ENCODE results near the gene FZR1. TPM values are rescaled to one million over a fixed set of nuclear protein-coding genes. Genes with fewer than 3 reads are reported as not detected.

Gene FZR1
- total RNA-seq, 1 donor from 2014 or later, result 53.9 TPM

DNA sequence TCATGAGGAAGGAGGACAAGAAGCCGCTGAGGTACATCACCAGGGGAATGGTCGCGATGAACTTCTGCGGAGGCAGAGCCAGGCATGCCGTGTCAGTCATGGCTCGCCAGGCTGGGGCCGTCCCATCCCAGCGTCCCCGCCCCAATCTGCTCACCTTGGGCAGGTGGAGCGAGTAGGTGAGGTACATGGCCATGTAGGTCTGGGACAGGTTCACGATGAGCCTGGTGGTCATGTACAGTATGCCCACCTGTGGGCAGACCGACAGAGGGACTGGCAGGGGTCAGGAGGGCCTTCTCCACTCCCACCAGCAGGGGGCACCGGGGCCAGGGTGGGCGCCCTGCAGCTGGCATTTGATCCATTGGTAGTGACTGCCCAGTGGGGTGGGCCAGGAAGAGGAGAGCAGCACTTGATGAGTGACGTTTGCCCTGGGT is 41.2 kb downstream of the FZR1 start:
- no peak overlapping the region for H3K4me3 ChIP-seq (ENCODE audit: low read depth, low read length)
- DNase-seq (ENCODE audit: low read depth), result no peak
- TF ChIP-seq CTCF (conservative IDR thresholded peaks at IDR 0.05; ENCODE audit: low read depth, low read length), result peak; percentile 64

DNA sequence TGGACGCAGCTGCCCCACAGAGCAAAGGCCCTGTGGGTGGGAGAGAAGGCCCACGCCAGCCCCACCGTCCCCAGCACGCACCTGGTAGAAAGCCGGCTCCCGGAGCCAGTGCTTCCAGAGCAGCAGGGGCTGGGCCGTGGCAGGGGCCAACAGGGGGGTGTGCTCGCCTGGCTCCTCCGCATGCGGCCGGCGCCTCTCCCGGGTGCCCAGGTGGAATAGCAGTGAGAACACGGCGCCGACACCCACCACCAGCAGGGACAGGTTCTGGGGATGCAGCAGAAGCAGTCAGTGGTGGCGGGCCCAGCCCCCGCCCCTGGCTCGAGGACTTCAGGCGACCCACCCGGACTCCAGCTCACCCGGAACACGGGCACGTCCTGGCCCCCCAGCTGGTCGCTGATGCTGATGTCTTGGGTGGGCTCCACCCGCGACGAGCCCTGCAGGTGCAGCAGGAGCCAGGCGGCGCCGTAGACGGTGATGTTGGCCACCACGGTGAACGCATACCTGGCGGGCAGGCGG is 41.7 kb downstream of the FZR1 start:
- DNase-seq (ENCODE audit: low read depth), result no peak
- no peak overlapping the region for H3K4me3 ChIP-seq (ENCODE audit: low read depth, low read length)
- no peak for TF ChIP-seq CTCF (conservative IDR thresholded peaks at IDR 0.05; ENCODE audit: low read depth, low read length)

DNA sequence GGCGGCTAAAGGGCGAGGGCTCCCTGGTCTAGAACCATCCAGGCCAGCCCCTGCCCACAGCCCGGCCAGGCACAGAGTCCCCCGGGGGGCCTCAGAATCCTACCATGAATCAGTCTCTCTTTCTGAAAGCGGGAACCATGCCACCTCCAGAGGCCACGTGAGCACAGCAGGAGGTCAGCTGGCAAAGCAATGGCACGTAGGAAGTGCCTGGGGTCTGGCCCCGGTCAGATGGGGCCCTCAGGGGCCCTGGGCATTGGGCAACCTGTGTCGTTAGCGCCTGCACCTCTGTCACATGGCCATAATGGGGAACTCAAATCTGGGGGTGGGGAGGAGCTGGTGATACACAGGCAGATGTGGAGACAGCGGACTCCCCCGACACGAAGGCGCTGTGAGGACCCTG is 42.5 kb downstream of the FZR1 start:
- no peak for TF ChIP-seq CTCF (conservative IDR thresholded peaks at IDR 0.05; ENCODE audit: low read depth, low read length)
- no peak overlapping the region for H3K4me3 ChIP-seq (ENCODE audit: low read depth, low read length)
- no peak for DNase-seq (ENCODE audit: low read depth)

DNA sequence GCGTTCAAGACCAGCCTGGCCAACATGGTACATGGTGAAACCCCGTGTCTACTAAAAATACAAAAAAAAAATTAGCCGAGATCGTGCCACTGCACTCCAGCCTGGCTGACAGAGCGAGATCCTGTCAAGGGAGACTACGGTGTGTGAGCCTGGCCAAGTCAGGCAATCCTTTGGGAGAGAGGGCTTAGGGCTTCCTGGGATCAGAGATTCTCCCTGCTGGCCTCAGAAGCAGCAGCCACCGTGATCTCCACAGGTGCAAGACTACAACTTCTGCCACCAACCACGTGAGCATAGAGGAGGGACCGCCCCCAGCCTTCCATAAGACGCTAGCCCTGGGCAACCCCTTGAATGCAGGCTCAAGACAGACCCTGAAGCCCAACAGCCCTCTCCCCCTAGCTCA is 43.7 kb downstream of the FZR1 start:
- no peak for TF ChIP-seq CTCF (conservative IDR thresholded peaks at IDR 0.05; ENCODE audit: low read depth, low read length)
- no peak overlapping the region for H3K4me3 ChIP-seq (ENCODE audit: low read depth, low read length)
- no peak for DNase-seq (ENCODE audit: low read depth)

GRCh38 chr19:3550947-3551791 is 45.1 kb downstream of the FZR1 start:
- no peak for TF ChIP-seq CTCF (conservative IDR thresholded peaks at IDR 0.05; ENCODE audit: low read depth, low read length)
- no peak overlapping the region for H3K4me3 ChIP-seq (ENCODE audit: low read depth, low read length)
- DNase-seq (ENCODE audit: low read depth), result no peak

DNA sequence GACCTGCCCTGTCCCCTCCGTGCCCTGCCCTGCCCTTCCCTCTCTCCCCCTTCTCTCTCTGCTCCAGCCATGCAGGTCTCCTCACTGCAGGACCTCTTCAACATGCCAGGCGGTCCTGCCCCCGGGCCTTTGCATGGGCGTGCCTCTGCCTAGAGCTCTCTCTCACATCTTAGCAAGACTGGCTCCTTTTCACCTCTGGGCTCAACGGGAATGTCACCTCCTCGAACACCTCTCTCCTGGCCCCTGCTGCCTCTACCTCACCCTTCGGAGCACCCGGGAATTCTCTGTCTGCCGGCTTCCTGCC is 45.6 kb downstream of the FZR1 start:
- no peak for TF ChIP-seq CTCF (conservative IDR thresholded peaks at IDR 0.05; ENCODE audit: low read depth, low read length)
- H3K4me3 ChIP-seq (ENCODE audit: low read depth, low read length), result no peak overlapping the region
- no peak for DNase-seq (ENCODE audit: low read depth)
